ENCODE data around the gene SLIT3. TPM values are rescaled to one million over a fixed set of nuclear protein-coding genes. Genes with fewer than 3 reads are reported as not detected.

SLIT3 gene
- total RNA-seq, 2 experiments from 2014 or later: 1.8 to 2.1 TPM

Small RNA genes within 50 kb of the gene (microRNA-seq; reads per million reads assigned to microRNA genes)
- gene MIR218-2 (ENCODE audit: borderline microRNAs expressed, borderline number of aligned reads, borderline replicate concordance) (2.8 reads per million), gene MIR585 (ENCODE audit: borderline microRNAs expressed, borderline number of aligned reads, borderline replicate concordance) (not detected)

Data from activated CD4-positive, alpha-beta memory T cell treated with anti-CD3 and anti-CD28 coated beads for 36 hours (primary cell).